Measurements from ENCODE around the gene NRP1.

GRCh38 chr10:33235951-33236350 is 98.5 kb downstream of the NRP1 start:
- TF ChIP-seq EZH2phosphoT487 (IDR thresholded peaks at IDR 0.05; ENCODE audit: borderline replicate concordance, low read length) (no peak), CTCF (IDR thresholded peaks at IDR 0.05; ENCODE audit: low read depth, low read length, poor library complexity, severe bottlenecking) (no peak)
